Osteocyte (in vitro differentiated cells): ENCODE data around the gene STK33. TPM values are rescaled to one million over a fixed set of nuclear protein-coding genes. Genes with fewer than 3 reads are reported as not detected.

Source experiments
- DNase-seq: peaks from one replicate; pipeline ENCODE4 v3.0.0; 2021; ENCODE audit warnings: mixed read lengths; ENCODE audit not compliant: unreplicated experiment; ENCODE audit errors: extremely low spot score
- H3K27ac Mint-ChIP-seq: one replicate; pipeline ENCODE4 v1.8.0; 2021; ENCODE audit warnings: mild to moderate bottlenecking, mixed read lengths; ENCODE audit not compliant: unreplicated experiment
- H3K27me3 Mint-ChIP-seq: one replicate; pipeline ENCODE4 v1.8.0; 2021; ENCODE audit warnings: mixed read lengths; ENCODE audit not compliant: unreplicated experiment
- H3K36me3 Mint-ChIP-seq: one replicate; pipeline ENCODE4 v1.8.0; 2021; ENCODE audit warnings: mixed read lengths; ENCODE audit not compliant: unreplicated experiment
- H3K4me1 Mint-ChIP-seq: one replicate; pipeline ENCODE4 v1.8.0; 2021; ENCODE audit warnings: mixed read lengths; ENCODE audit not compliant: unreplicated experiment
- H3K4me3 Mint-ChIP-seq: one replicate; pipeline ENCODE4 v1.8.0; 2021; ENCODE audit warnings: mild to moderate bottlenecking, moderate library complexity, mixed read lengths; ENCODE audit not compliant: unreplicated experiment
- H3K9me3 Mint-ChIP-seq: one replicate; pipeline ENCODE4 v1.8.0; 2021; ENCODE audit warnings: mixed read lengths; ENCODE audit not compliant: unreplicated experiment
- total RNA-seq: library from RNA; stranded (reverse); gene quantifications from 2 replicates; pipeline ENCODE4 v1.2.1, GENCODE V29; 2021
- TF ChIP-seq, protein P1 (sequence below): fragments of 200-600 bp; sonication (generic); IDR thresholded peaks from 2 replicates; pipeline ENCODE4 v1.5.0; 2021; ENCODE audit warnings: antibody characterized with exemption, mild to moderate bottlenecking, moderate library complexity

STK33 gene
- total RNA-seq, 1 donor from 2014 or later, result 1.3 TPM

- H3K4me1 Mint-ChIP-seq, result no peaks in the 10 kb centered on the region
Measured at GRCh38 chr11:8558436-8558835, 35.6 kb downstream of the STK33 start.

GRCh38 chr11:8545698-8546366 lies 48.2 kb downstream of the STK33 start:
- peaks cover 48% of the 10 kb centered on the region for H3K27me3 Mint-ChIP-seq
- no peaks in the 10 kb centered on the region for H3K36me3 Mint-ChIP-seq
- H3K4me1 Mint-ChIP-seq, result no peaks in the 10 kb centered on the region
- DNase-seq, result no peak
- TF ChIP-seq, protein P1, sequence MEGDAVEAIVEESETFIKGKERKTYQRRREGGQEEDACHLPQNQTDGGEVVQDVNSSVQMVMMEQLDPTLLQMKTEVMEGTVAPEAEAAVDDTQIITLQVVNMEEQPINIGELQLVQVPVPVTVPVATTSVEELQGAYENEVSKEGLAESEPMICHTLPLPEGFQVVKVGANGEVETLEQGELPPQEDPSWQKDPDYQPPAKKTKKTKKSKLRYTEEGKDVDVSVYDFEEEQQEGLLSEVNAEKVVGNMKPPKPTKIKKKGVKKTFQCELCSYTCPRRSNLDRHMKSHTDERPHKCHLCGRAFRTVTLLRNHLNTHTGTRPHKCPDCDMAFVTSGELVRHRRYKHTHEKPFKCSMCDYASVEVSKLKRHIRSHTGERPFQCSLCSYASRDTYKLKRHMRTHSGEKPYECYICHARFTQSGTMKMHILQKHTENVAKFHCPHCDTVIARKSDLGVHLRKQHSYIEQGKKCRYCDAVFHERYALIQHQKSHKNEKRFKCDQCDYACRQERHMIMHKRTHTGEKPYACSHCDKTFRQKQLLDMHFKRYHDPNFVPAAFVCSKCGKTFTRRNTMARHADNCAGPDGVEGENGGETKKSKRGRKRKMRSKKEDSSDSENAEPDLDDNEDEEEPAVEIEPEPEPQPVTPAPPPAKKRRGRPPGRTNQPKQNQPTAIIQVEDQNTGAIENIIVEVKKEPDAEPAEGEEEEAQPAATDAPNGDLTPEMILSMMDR, result no peak
- H3K4me3 Mint-ChIP-seq, result no peak overlapping the region
- H3K27ac Mint-ChIP-seq, result no peak overlapping the region
- peaks cover 6% of the 10 kb centered on the region for H3K9me3 Mint-ChIP-seq

More at GRCh38 chr11:8558436-8558835, 35.6 kb downstream of the STK33 start:
- Mint-ChIP-seq H3K4me3 (no peak overlapping the region), H3K9me3 (peaks cover 16% of the 10 kb centered on the region), H3K27me3 (peaks cover 68% of the 10 kb centered on the region), H3K27ac (no peak overlapping the region), H3K36me3 (no peaks in the 10 kb centered on the region)
- TF ChIP-seq, protein P1, result no peak
- DNase-seq, result no peak

DNA sequence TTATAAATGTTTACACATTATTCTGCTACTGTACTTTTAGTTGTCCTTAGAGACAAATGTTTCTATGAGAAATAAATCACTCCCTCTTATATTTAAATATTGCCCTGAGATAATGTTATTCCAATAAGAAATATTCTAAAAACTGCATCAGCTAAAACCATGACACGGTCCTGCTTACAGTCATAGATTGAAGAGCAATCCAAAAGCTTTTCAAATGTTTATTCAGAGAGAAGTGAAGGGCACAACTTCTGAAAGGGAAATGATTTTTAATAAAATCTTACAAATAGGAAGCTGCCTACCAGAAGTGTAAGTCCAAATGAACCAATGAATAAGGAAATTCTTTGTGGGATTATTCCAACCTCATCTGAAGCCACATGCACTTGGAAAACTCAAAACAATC lies 49.2 kb downstream of the STK33 start:
- no peak overlapping the region for H3K27ac Mint-ChIP-seq
- H3K9me3 Mint-ChIP-seq, result peaks cover 6% of the 10 kb centered on the region
- TF ChIP-seq, protein P1, result no peak
- H3K4me3 Mint-ChIP-seq, result no peak overlapping the region
- no peaks in the 10 kb centered on the region for H3K36me3 Mint-ChIP-seq
- DNase-seq, result no peak
- H3K4me1 Mint-ChIP-seq, result no peaks in the 10 kb centered on the region
- peaks cover 47% of the 10 kb centered on the region for H3K27me3 Mint-ChIP-seq

DNA sequence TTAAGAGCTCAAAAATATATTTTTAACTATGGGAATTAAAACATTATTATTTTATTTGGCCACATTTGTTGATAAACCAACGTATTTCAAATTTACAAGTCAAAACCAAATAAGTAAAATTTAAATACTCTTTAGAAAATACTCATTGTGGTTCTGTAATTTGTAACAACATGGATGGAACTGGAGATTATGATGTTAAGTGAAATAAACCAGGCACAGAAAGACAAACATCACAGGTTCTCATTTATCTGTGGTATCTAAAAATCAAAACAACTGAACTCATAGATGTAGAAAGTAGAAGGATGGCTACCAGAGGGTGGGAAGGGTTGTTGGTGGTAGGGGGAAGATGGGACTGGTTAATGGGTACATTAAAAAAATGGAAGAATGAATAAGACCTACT lies 50.8 kb downstream of the STK33 start:
- Mint-ChIP-seq H3K9me3 (peaks cover 4% of the 10 kb centered on the region), H3K27ac (no peak overlapping the region), H3K4me1 (no peaks in the 10 kb centered on the region), H3K27me3 (peaks cover 41% of the 10 kb centered on the region), H3K4me3 (no peak overlapping the region), H3K36me3 (no peaks in the 10 kb centered on the region)
- DNase-seq, result no peak
- TF ChIP-seq, protein P1, result no peak

GRCh38 chr11:8541448-8541847 lies 52.6 kb downstream of the STK33 start:
- DNase-seq, result no peak
- Mint-ChIP-seq H3K9me3 (no peaks in the 10 kb centered on the region), H3K4me3 (no peak overlapping the region), H3K27me3 (peaks cover 36% of the 10 kb centered on the region), H3K4me1 (no peaks in the 10 kb centered on the region), H3K36me3 (no peaks in the 10 kb centered on the region), H3K27ac (no peak overlapping the region)
- TF ChIP-seq, protein P1, result no peak
